Body of pancreas (tissue), 4 donors: ENCODE results near the gene EHMT1.

Experiments
- CTCF ChIP-seq, 7 experiments: fragments of 450-650 bp in 4 of 7; fragments of 200-600 bp in 3 of 7; sonication (generic) in 3 of 7; IDR thresholded peaks; one replicate each; pipeline ENCODE4 v1.5.1; 2016 to 2019; ENCODE audit warnings: antibody characterized with exemption in 7 of 7
- POLR2A ChIP-seq, 3 donors: fragments of 450-650 bp; IDR thresholded peaks; one replicate each; pipeline ENCODE4 v1.6.1; 2016; ENCODE audit warnings: antibody characterized with exemption in 3 of 3, mild to moderate bottlenecking in 2 of 3

GRCh38 chr9:137760426-137760825, 141.6 kb downstream of the EHMT1 start:
- TF ChIP-seq CTCF (IDR thresholded peaks at IDR 0.05) (no peak), POLR2A (IDR thresholded peaks at IDR 0.05) (no peak)
